RWPE1 (cell line): ENCODE measurements around the gene GDAP1L1.

Experiments
- CTCF ChIA-PET: fragments of 350-600 bp; sonication (Branson Sonifier 250); formaldehyde crosslinking; extraction: SDS; loops from one replicate; lab custom pipeline; 2021; lab: Yijun Ruan, JAX
- POLR2A ChIA-PET: fragments of 400-600 bp; formaldehyde crosslinking; extraction: SDS; loops from one replicate; lab custom pipeline; 2020; ENCODE audit warnings: antibody characterized with exemption; ENCODE audit not compliant: low non-redundant PET; lab: Yijun Ruan, JAX
- DNase-seq: peaks from one replicate; pipeline ENCODE4 v3.0.0; 2012; ENCODE audit warnings: low spot score
- H3K27ac ChIP-seq: fragments of 450-650 bp; 2 replicates; pipeline ENCODE4 v1.5.1; 2017
- TF ChIP-seq, protein P1 (sequence below): fragments of 450-650 bp; conservative IDR thresholded peaks from 2 replicates; pipeline ENCODE4 v1.5.1; 2017; ENCODE audit warnings: low read depth, mild to moderate bottlenecking

The GDAP1L1 gene

DNA sequence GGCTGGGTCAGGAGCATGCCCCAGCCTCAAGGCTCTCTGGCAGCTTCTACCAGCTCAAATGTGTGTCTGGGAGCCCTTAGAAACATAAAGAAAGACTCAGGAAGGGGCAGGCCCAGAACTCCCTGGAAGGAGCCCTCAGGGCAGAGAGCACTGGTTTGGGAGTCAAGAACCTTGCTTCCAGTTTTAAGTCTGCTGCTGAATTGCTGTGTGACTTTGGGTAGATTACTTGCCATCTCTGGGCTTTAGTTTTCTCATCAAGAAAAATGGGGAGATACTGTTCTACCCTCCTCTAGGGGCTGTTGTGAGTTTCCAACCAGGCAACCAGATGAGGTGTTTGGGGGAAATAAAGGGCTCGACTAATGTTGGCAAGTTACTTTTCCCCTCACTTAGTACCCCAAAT is 8.8 kb downstream of the GDAP1L1 start:
- H3K27ac ChIP-seq: no peak overlapping the region
- TF ChIP-seq, protein P1, sequence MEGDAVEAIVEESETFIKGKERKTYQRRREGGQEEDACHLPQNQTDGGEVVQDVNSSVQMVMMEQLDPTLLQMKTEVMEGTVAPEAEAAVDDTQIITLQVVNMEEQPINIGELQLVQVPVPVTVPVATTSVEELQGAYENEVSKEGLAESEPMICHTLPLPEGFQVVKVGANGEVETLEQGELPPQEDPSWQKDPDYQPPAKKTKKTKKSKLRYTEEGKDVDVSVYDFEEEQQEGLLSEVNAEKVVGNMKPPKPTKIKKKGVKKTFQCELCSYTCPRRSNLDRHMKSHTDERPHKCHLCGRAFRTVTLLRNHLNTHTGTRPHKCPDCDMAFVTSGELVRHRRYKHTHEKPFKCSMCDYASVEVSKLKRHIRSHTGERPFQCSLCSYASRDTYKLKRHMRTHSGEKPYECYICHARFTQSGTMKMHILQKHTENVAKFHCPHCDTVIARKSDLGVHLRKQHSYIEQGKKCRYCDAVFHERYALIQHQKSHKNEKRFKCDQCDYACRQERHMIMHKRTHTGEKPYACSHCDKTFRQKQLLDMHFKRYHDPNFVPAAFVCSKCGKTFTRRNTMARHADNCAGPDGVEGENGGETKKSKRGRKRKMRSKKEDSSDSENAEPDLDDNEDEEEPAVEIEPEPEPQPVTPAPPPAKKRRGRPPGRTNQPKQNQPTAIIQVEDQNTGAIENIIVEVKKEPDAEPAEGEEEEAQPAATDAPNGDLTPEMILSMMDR: no peak
- no peak for DNase-seq
- ChIA-PET CTCF (interaction anchor here (0.7 kb wide), 1 partner anchor 40 kb away, joined by 4 read pairs; no protein-coding TSS in a partner anchor), POLR2A (no interaction called here)

DNA sequence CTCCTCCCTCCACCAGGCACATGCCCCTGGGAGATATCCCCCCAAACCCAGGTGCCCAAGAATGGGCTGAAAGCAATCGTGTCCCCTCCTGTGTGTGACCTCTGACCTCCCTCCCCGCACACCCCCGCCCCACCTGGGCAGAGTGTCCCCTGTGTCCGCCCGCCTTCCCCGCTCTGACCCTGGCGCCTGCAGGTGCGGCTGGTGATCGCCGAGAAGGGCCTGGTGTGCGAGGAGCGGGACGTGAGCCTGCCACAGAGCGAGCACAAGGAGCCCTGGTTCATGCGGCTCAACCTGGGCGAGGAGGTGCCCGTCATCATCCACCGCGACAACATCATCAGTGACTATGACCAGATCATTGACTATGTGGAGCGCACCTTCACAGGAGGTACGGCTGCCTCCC is 9.9 kb downstream of the GDAP1L1 start:
- ChIA-PET POLR2A (no interaction called here), CTCF (interaction anchor here (0.7 kb wide), 2 partner anchors 9 to 54 kb away, joined by 3 read pairs; partner anchors contain the start of gene FITM2)
- DNase-seq: no peak
- TF ChIP-seq, protein P1: no peak
- no peak overlapping the region for H3K27ac ChIP-seq

DNA sequence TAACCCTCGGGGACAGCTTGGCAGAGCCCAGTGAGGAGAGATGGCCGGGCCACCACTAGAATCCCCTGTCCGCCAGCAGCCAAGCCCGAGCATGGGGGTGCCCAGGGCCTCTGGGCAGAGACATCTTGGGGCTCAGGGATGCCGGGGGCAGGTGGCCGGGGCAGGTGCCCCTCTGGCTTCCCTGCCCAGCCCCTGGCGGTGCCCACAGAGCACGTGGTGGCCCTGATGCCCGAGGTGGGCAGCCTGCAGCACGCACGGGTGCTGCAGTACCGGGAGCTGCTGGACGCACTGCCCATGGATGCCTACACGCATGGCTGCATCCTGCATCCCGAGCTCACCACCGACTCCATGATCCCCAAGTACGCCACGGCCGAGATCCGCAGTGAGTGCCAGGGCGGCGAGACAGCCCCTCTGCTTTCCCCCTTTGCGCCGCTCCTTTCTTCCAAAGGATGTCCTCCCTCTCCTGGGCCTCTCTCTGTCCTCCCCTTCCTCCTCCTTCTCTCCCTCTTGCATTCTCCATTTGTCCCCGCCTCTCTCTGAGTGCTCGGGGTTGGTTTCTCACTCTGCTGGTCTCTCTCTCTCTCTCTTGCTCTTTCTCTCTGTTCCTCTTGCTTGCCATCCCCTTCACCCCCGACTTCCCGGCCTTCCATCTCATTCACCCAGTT is 11.2 kb downstream of the GDAP1L1 start:
- H3K27ac ChIP-seq: no peak overlapping the region
- CTCF ChIA-PET: no interaction called here
- TF ChIP-seq, protein P1: no peak
- no peak for DNase-seq
- POLR2A ChIA-PET: no interaction called here

DNA sequence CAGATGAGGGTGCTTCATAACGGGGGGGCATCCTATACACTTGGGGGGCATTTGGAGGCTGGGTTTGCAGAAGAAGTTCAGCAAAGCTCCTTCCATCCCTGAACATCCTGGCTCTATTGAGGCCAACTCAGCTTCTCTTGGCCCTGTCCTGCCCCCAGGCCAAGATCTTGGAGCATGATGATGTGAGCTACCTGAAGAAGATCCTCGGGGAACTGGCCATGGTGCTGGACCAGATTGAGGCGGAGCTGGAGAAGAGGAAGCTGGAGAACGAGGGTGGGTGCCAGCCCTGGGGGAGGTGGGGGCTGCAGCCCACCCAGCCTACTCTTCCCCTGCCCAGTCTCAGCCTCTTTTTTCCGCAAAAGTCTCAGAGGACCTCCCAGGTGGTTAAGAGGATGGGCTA is 17.2 kb downstream of the GDAP1L1 start:
- DNase-seq: peak; percentile 40
- H3K27ac ChIP-seq: no peak overlapping the region
- CTCF ChIA-PET: interaction anchor here (0.5 to 1.5 kb wide), 2 partner anchors 47 to 148 kb away, joined by 4 read pairs; no protein-coding TSS in a partner anchor
- POLR2A ChIA-PET: no interaction called here
- TF ChIP-seq, protein P1: no peak

- no peak overlapping the region for H3K27ac ChIP-seq
- TF ChIP-seq, protein P1: no peak
- POLR2A ChIA-PET: no interaction called here
- CTCF ChIA-PET: no interaction called here
- no peak for DNase-seq
These were observed 21.7 kb downstream of the GDAP1L1 start for GRCh38 chr20:44268802-44269201.

- TF ChIP-seq, protein P1: no peak
- DNase-seq: no peak
- ChIA-PET CTCF (interaction anchor here (0.6 kb wide), 2 partner anchors 36 to 241 kb away, joined by 3 read pairs; no protein-coding TSS in a partner anchor), POLR2A (no interaction called here)
- no peak overlapping the region for H3K27ac ChIP-seq
These were observed 25.0 kb downstream of the GDAP1L1 start for GRCh38 chr20:44271915-44272663.
